ENCODE data around the gene DNAJC25. TPM values are rescaled to one million over a fixed set of nuclear protein-coding genes. Genes with fewer than 3 reads are reported as not detected.

The DNAJC25 gene
- polyA plus RNA-seq, 1 donor from 2014 or later, result 20.0 TPM

DNA sequence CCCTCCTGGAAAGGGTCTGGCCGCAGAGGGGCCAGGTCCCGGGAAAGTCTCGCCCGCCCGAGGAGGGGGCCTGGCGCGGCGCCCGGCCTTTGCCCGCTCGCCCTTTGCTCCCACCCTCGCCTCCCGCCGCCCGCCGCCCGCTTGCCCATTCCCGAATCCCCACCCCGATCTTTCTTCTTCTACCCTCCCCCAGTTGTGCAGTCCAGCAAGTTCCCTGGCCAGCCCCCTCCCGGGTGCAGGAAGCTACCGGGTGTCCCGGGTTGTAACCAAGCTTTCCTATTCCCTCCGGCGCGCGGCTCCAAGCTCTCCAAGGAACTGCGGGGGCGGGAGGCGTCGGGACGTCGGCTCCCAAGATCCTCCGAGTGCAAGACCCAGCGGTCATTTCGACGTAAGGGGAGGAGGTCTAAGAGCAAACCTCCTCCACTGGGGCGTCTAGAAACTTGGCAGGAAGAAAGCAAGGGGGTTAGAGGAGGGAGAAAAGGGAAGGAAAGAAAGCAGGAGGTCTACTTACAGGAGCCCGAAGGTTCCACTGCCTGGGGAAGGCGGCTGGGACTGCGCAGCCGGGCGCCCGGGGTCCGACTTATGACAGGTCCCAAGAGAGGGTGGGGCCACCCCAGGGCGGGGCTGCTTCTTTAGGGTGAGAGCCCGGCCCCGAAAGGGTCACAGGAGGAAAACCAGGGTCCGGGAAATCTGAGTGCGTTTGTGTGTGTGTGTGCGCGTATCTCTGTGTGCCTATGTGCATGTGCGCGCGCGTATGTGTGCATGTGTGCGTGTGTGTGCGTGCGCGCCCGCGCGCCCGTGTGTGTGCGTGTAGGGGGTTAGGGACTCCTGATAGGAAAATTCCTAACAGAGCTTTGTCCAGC, 31.8 kb upstream of the DNAJC25 start, which contains the start of gene PTGR1:
TSS of gene PTGR1 (minus strand) at position 556 of the 863 bp plus-strand sequence. CDS start 2,225 bp downstream, outside the sequence.
- H3K27ac ChIP-seq (ENCODE audit: low read length), result no peak within 1 kb of the TSS
- H2AFZ ChIP-seq (ENCODE audit: low read depth, low read length), result no peak within 1 kb of the TSS
- H4K20me1 ChIP-seq (ENCODE audit: insufficient read depth), result no peaks in the 10 kb centered on the region
- H3K4me2 ChIP-seq (ENCODE audit: low read length), result no peak within 1 kb of the TSS
- H3K9ac ChIP-seq (ENCODE audit: low read length), result peak within 1 kb of the TSS; percentile 18
- no peaks in the 10 kb centered on the region for H3F3A ChIP-seq (ENCODE audit: insufficient read depth, low read length, poor library complexity, severe bottlenecking)
- H3K27me3 ChIP-seq (ENCODE audit: insufficient read depth, low read depth, low read length), result peaks cover 31% of the 10 kb centered on the region
- H3K9me2 ChIP-seq (ENCODE audit: insufficient read depth, low read length), result no peaks in the 10 kb centered on the region
- peak within 1 kb of the TSS; percentile 62 for H3K4me3 ChIP-seq (ENCODE audit: low read length)
- no peaks in the 10 kb centered on the region for H3K36me3 ChIP-seq (ENCODE audit: insufficient read depth, low read length)
- no peaks in the 10 kb centered on the region for H3K79me2 ChIP-seq (replicated peaks; ENCODE audit: insufficient read depth, low read length)
- no peaks in the 10 kb centered on the region for H3K9me3 ChIP-seq (ENCODE audit: low read length)
- TF ChIP-seq POLR2AphosphoS5 (IDR thresholded peaks at IDR 0.05) (no peak), SMC3 (conservative IDR thresholded peaks at IDR 0.05; ENCODE audit: poor library complexity) (no peak), MXI1 (conservative IDR thresholded peaks at IDR 0.05; ENCODE audit: poor library complexity, severe bottlenecking) (no peak), EP300 (conservative IDR thresholded peaks at IDR 0.05; ENCODE audit: poor library complexity, severe bottlenecking) (no peak), EZH2 (IDR thresholded peaks at IDR 0.05; ENCODE audit: borderline replicate concordance, insufficient read depth, low read length, poor library complexity, severe bottlenecking) (no peak)
- TF ChIP-seq, protein P1, sequence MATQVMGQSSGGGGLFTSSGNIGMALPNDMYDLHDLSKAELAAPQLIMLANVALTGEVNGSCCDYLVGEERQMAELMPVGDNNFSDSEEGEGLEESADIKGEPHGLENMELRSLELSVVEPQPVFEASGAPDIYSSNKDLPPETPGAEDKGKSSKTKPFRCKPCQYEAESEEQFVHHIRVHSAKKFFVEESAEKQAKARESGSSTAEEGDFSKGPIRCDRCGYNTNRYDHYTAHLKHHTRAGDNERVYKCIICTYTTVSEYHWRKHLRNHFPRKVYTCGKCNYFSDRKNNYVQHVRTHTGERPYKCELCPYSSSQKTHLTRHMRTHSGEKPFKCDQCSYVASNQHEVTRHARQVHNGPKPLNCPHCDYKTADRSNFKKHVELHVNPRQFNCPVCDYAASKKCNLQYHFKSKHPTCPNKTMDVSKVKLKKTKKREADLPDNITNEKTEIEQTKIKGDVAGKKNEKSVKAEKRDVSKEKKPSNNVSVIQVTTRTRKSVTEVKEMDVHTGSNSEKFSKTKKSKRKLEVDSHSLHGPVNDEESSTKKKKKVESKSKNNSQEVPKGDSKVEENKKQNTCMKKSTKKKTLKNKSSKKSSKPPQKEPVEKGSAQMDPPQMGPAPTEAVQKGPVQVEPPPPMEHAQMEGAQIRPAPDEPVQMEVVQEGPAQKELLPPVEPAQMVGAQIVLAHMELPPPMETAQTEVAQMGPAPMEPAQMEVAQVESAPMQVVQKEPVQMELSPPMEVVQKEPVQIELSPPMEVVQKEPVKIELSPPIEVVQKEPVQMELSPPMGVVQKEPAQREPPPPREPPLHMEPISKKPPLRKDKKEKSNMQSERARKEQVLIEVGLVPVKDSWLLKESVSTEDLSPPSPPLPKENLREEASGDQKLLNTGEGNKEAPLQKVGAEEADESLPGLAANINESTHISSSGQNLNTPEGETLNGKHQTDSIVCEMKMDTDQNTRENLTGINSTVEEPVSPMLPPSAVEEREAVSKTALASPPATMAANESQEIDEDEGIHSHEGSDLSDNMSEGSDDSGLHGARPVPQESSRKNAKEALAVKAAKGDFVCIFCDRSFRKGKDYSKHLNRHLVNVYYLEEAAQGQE (IDR thresholded peaks at IDR 0.05; ENCODE audit: borderline replicate concordance), result no peak

DNA sequence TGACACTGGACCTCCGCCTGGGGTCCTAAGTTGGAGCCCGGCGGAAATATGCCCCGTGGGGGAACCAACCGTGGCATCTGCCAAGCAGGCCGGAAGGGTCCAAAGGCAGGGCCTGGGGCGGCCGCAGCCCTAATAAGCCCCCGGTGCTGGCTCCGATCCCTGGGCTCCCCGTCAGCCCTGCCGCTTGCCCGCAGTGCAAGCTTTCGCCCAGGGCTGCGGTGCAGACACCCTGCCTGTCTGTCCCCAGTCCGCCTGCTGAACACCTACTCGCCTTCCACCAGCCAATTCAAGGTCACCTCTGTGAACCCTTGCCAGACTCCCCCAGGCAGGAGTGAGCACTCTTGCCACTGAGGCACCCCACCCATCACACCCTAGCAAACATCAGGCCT, 31.2 kb upstream of the DNAJC25 start:
- no peaks in the 10 kb centered on the region for H4K20me1 ChIP-seq (ENCODE audit: insufficient read depth)
- H3K9ac ChIP-seq (ENCODE audit: low read length), result peak overlapping the region; percentile 18
- H3K36me3 ChIP-seq (ENCODE audit: insufficient read depth, low read length), result no peaks in the 10 kb centered on the region
- H3K79me2 ChIP-seq (replicated peaks; ENCODE audit: insufficient read depth, low read length), result no peaks in the 10 kb centered on the region
- peak overlapping the region; percentile 62 for H3K4me3 ChIP-seq (ENCODE audit: low read length)
- H3K27me3 ChIP-seq (ENCODE audit: insufficient read depth, low read depth, low read length), result peaks cover 31% of the 10 kb centered on the region
- no peak overlapping the region for H3K4me2 ChIP-seq (ENCODE audit: low read length)
- H3K9me2 ChIP-seq (ENCODE audit: insufficient read depth, low read length), result no peaks in the 10 kb centered on the region
- H3K27ac ChIP-seq (ENCODE audit: low read length), result no peak overlapping the region
- H3F3A ChIP-seq (ENCODE audit: insufficient read depth, low read length, poor library complexity, severe bottlenecking), result no peaks in the 10 kb centered on the region
- no peaks in the 10 kb centered on the region for H3K9me3 ChIP-seq (ENCODE audit: low read length)
- H2AFZ ChIP-seq (ENCODE audit: low read depth, low read length), result no peak overlapping the region
- no peak for TF ChIP-seq RAD21 (conservative IDR thresholded peaks at IDR 0.05)
- TF ChIP-seq POLR2AphosphoS5 (IDR thresholded peaks at IDR 0.05), result no peak
- TF ChIP-seq TAF1 (IDR thresholded peaks at IDR 0.05; ENCODE audit: low read depth), result no peak
- no peak for TF ChIP-seq EP300 (conservative IDR thresholded peaks at IDR 0.05; ENCODE audit: poor library complexity, severe bottlenecking)
- TF ChIP-seq SMC3 (conservative IDR thresholded peaks at IDR 0.05; ENCODE audit: poor library complexity), result no peak
- TF ChIP-seq, protein P2, sequence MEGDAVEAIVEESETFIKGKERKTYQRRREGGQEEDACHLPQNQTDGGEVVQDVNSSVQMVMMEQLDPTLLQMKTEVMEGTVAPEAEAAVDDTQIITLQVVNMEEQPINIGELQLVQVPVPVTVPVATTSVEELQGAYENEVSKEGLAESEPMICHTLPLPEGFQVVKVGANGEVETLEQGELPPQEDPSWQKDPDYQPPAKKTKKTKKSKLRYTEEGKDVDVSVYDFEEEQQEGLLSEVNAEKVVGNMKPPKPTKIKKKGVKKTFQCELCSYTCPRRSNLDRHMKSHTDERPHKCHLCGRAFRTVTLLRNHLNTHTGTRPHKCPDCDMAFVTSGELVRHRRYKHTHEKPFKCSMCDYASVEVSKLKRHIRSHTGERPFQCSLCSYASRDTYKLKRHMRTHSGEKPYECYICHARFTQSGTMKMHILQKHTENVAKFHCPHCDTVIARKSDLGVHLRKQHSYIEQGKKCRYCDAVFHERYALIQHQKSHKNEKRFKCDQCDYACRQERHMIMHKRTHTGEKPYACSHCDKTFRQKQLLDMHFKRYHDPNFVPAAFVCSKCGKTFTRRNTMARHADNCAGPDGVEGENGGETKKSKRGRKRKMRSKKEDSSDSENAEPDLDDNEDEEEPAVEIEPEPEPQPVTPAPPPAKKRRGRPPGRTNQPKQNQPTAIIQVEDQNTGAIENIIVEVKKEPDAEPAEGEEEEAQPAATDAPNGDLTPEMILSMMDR (IDR thresholded peaks at IDR 0.05; ENCODE audit: poor library complexity, severe bottlenecking), result no peak
- no peak for TF ChIP-seq EZH2 (IDR thresholded peaks at IDR 0.05; ENCODE audit: borderline replicate concordance, insufficient read depth, low read length, poor library complexity, severe bottlenecking)
- TF ChIP-seq MXI1 (conservative IDR thresholded peaks at IDR 0.05; ENCODE audit: poor library complexity, severe bottlenecking), result no peak
